Muscle of leg (tissue), 11 donors: Measurements from ENCODE around the gene HSD17B10. TPM values are rescaled to one million over a fixed set of nuclear protein-coding genes. Genes with fewer than 3 reads are reported as not detected.

ENCODE experiments used
- DNase-seq: peaks from one replicate; pipeline ENCODE4 v3.0.0; 2013
- H3K27ac ChIP-seq: one replicate; pipeline ENCODE4 v1.5.1; 2013; ENCODE audit warnings: mild to moderate bottlenecking, low read length, control low read depth
- H3K27me3 ChIP-seq: one replicate; pipeline ENCODE4 v1.6.1; 2013; ENCODE audit warnings: low read length; ENCODE audit not compliant: control insufficient read depth, insufficient read depth
- H3K36me3 ChIP-seq: one replicate; pipeline ENCODE4 v1.6.1; 2013; ENCODE audit warnings: low read length; ENCODE audit not compliant: control insufficient read depth, insufficient read depth
- H3K4me1 ChIP-seq: one replicate; pipeline ENCODE4 v1.6.1; 2013; ENCODE audit warnings: low read length; ENCODE audit not compliant: control insufficient read depth, insufficient read depth
- H3K4me3 ChIP-seq: one replicate; pipeline ENCODE4 v1.5.1; 2013; ENCODE audit warnings: low read length, control low read depth
- H3K9me3 ChIP-seq: replicated peaks from 2 replicates; pipeline ENCODE4 v1.6.1; 2013; ENCODE audit warnings: low read depth, low read length; ENCODE audit not compliant: control insufficient read depth
- WGBS: methylation state at CpG from one replicate; pipeline ENCODE4 v1.1.5; 2013; ENCODE audit warnings: missing lambda C conversion rate; ENCODE audit not compliant: insufficient coverage; 5-methylcytosine and 5-hydroxymethylcytosine counted together
- polyA plus RNA-seq, 8 donors: library from polyadenylated mRNA; unstranded; fragments of 120-200 nt; gene quantifications; one replicate each; pipeline versions ENCODE4 v1.2.1 to v1.2.3, GENCODE V29; 2013; ENCODE audit warnings: inconsistent platforms in 1 of 8, low replicate concordance in 1 of 8; ENCODE audit not compliant: insufficient read length in 8 of 8, insufficient read depth in 1 of 8
- total RNA-seq: library from RNA; stranded (reverse); fragments of 120-200 nt; gene quantifications from one replicate; pipeline ENCODE4 v1.2.4, GENCODE V29; 2013

The HSD17B10 gene
- total and polyA plus RNA-seq, 9 donors: 64.7 to 75.1 (median 71.1) TPM

GRCh38 chrX:53440101-53440500, 5.9 kb upstream of the HSD17B10 start:
- H3K36me3 ChIP-seq: no peaks in the 10 kb centered on the region
- H3K9me3 ChIP-seq: no peaks in the 10 kb centered on the region
- H3K4me3 ChIP-seq: no peak overlapping the region
- no CpG with 5 or more reads among the region's 5 CpGs for WGBS
- H3K27ac ChIP-seq: no peak overlapping the region
- no peak for DNase-seq
- H3K4me1 ChIP-seq: peaks cover 18% of the 10 kb centered on the region
- peaks cover 57% of the 10 kb centered on the region for H3K27me3 ChIP-seq

GRCh38 chrX:53438832-53439230, 4.7 kb upstream of the HSD17B10 start:
- WGBS: 63% methylated on average over 1 of the region's 1 CpG
- no peak for DNase-seq
- H3K9me3 ChIP-seq: no peaks in the 10 kb centered on the region
- no peak overlapping the region for H3K27ac ChIP-seq
- no peaks in the 10 kb centered on the region for H3K36me3 ChIP-seq
- peaks cover 23% of the 10 kb centered on the region for H3K4me1 ChIP-seq
- no peak overlapping the region for H3K4me3 ChIP-seq
- peaks cover 63% of the 10 kb centered on the region for H3K27me3 ChIP-seq

DNA sequence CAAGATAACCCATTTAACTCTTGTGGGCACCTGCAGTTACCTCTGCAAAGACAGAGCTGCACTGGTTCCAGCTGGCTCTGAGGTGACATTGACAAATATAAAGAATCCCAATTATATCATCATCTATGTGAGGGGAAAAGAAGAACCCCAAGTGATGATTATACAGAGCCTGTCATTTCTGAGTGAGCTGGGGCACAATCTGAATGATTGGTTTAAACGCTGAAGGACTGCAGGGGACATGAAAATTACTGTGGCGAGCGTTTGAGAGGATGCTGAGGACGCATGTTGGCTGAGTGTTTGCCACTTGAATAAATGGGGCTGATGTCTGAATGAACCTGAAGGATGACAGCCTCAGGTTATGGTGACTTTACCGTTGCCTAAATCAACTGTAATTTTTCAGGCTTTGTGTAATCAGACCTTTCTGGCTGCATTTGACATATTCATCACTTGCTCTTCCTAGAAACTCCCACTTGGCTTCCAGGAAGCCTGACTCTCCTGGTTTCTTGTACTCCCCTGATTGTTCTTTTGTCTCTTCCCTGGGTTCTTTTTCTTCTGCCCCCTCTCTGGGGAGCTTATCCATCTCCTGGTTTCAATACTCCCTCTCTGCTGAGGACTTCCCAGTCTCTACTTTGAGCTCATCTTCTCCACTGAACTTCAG, 4.1 kb upstream of the HSD17B10 start:
- 50% methylated on average over 3 of the region's 5 CpGs for WGBS
- peaks cover 66% of the 10 kb centered on the region for H3K27me3 ChIP-seq
- no peaks in the 10 kb centered on the region for H3K36me3 ChIP-seq
- no peaks in the 10 kb centered on the region for H3K9me3 ChIP-seq
- H3K4me1 ChIP-seq: peaks cover 28% of the 10 kb centered on the region
- no peak overlapping the region for H3K4me3 ChIP-seq
- no peak for DNase-seq
- H3K27ac ChIP-seq: no peak overlapping the region

DNA sequence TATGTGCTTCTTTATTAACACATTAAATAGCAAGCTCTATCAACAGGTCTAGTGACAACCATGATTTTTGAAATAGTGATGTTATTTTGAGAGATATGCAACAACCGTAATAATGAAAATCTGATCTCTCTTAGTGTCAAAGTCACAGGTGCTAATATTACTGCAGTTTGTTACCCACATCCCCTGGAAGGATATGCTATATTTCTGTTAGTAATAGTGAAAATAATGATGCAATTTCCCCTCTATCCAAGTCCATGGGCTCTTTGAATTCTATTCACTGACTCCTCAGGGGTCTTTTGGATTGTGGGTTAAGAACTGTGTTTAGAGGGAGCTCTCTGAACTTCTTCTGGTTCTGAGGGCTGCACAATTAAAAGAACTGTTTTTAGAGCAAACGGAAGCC, 3.0 kb upstream of the HSD17B10 start:
- Histone ChIP-seq H3K4me1 (peaks cover 27% of the 10 kb centered on the region), H3K27me3 (peaks cover 65% of the 10 kb centered on the region), H3K27ac (no peak overlapping the region), H3K9me3 (no peaks in the 10 kb centered on the region), H3K36me3 (peaks cover 2% of the 10 kb centered on the region), H3K4me3 (no peak overlapping the region)
- DNase-seq: no peak
- WGBS: 69% methylated on average over 1 of the region's 2 CpGs

GRCh38 chrX:53435997-53436396, 1.8 kb upstream of the HSD17B10 start:
- peaks cover 64% of the 10 kb centered on the region for H3K27me3 ChIP-seq
- WGBS: 0% methylated on average over 1 of the region's 4 CpGs
- no peak overlapping the region for H3K27ac ChIP-seq
- H3K4me1 ChIP-seq: peaks cover 17% of the 10 kb centered on the region
- H3K9me3 ChIP-seq: no peaks in the 10 kb centered on the region
- H3K36me3 ChIP-seq: peaks cover 14% of the 10 kb centered on the region
- no peak overlapping the region for H3K4me3 ChIP-seq
- DNase-seq: peak; percentile 70

DNA sequence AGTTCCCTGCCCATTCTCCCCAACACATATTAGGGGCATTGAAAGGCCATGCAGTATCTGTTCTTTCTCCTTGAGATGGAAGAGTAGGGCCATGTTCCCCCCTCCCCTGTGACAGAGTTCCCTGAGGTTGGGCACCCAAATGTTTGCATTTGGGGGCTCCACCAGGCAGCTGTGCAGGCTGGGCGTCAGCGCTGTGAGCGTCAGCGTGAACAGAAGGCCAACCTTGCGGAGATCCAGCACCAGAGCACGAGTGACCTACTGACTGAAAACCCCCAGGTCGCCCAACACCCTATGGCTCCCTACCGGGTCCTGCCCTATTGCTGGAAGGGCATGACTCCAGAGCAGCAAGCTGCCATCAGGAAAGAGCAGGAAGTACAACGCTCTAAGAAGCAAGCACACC, 3.9 kb downstream of the HSD17B10 start:
- peaks cover 24% of the 10 kb centered on the region for H3K36me3 ChIP-seq
- peaks cover 9% of the 10 kb centered on the region for H3K4me1 ChIP-seq
- no peak for DNase-seq
- no peak overlapping the region for H3K4me3 ChIP-seq
- H3K27me3 ChIP-seq: peaks cover 57% of the 10 kb centered on the region
- no peak overlapping the region for H3K27ac ChIP-seq
- WGBS: 73% methylated on average over 9 of the region's 9 CpGs
- H3K9me3 ChIP-seq: no peaks in the 10 kb centered on the region

DNA sequence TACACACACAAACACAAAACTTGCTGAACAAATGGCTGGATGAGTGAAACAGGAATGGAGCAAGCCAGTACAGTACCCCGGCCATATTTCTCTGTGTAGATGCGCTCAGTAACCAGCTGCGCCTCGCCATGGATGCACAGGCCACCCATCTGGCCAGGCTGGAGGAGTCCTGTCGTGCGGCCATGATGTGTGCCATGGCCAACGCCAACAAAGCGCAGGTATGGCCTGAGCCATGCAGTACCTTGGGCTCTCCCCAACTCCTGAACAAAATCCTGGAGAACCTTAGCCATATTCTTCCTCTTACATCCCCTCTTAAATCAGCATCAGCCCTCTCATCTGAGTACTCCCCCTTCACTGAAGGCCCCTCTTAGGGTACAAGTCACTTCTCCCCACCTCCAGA, 4.4 kb downstream of the HSD17B10 start:
- Histone ChIP-seq H3K4me1 (peaks cover 9% of the 10 kb centered on the region), H3K27me3 (peaks cover 54% of the 10 kb centered on the region), H3K36me3 (peaks cover 24% of the 10 kb centered on the region), H3K4me3 (no peak overlapping the region), H3K27ac (no peak overlapping the region), H3K9me3 (no peaks in the 10 kb centered on the region)
- WGBS: 91% methylated on average over 8 of the region's 8 CpGs
- no peak for DNase-seq

- H3K4me1 ChIP-seq: peaks cover 15% of the 10 kb centered on the region
- WGBS: 3% methylated on average over 11 of the region's 17 CpGs
- no peak for DNase-seq
- H3K27ac ChIP-seq: peak within 1 kb of the TSS; percentile 93
- no peaks in the 10 kb centered on the region for H3K9me3 ChIP-seq
- peak within 1 kb of the TSS; percentile 63 for H3K4me3 ChIP-seq
- H3K36me3 ChIP-seq: peaks cover 2% of the 10 kb centered on the region
- H3K27me3 ChIP-seq: peaks cover 18% of the 10 kb centered on the region
These were observed 11.3 kb downstream of the HSD17B10 start, which contains the start of gene RIBC1 for GRCh38 chrX:53422861-53423306. Gene RIBC1, plus strand, starts transcription at chrX:53422873. Its CDS starts 3,404 bp downstream, at chrX:53426277.

- H3K36me3 ChIP-seq: peaks cover 2% of the 10 kb centered on the region
- DNase-seq: peak; percentile 99
- H3K4me1 ChIP-seq: peaks cover 15% of the 10 kb centered on the region
- H3K27me3 ChIP-seq: peaks cover 14% of the 10 kb centered on the region
- peak within 1 kb of the TSS; percentile 63 for H3K4me3 ChIP-seq
- 5% methylated on average over 75 of the region's 75 CpGs for WGBS
- no peaks in the 10 kb centered on the region for H3K9me3 ChIP-seq
- peak within 1 kb of the TSS; percentile 93 for H3K27ac ChIP-seq
These were observed 11.9 kb downstream of the HSD17B10 start, which contains the start of gene SMC1A for GRCh38 chrX:53422086-53422860. Gene SMC1A, minus strand, starts transcription at chrX:53422654. Its CDS starts 54 bp downstream, at chrX:53422600.

- peaks cover 15% of the 10 kb centered on the region for H3K4me1 ChIP-seq
- peak overlapping the region; percentile 63 for H3K4me3 ChIP-seq
- peak overlapping the region; percentile 93 for H3K27ac ChIP-seq
- H3K36me3 ChIP-seq: peaks cover 2% of the 10 kb centered on the region
- H3K9me3 ChIP-seq: no peaks in the 10 kb centered on the region
- 10% methylated on average over 15 of the region's 15 CpGs for WGBS
- peaks cover 14% of the 10 kb centered on the region for H3K27me3 ChIP-seq
- no peak for DNase-seq
These were observed 12.4 kb downstream of the HSD17B10 start for GRCh38 chrX:53421772-53422085.
